ENCODE measurements around the gene TBX18. TPM values are rescaled to one million over a fixed set of nuclear protein-coding genes. Genes with fewer than 3 reads are reported as not detected.

Gene TBX18
- total RNA-seq: 1.4 TPM

GRCh38 chr6:84764332-84765049 lies at the start of gene TBX18:
TBX18 (minus strand) TSS chr6:84764598; CDS start chr6:84764181, 417 bp downstream.
- peak; percentile 83 for DNase-seq (ENCODE audit: low spot score)

- no peak for DNase-seq (ENCODE audit: low spot score)
These were observed 47.0 kb upstream of the TBX18 start for GRCh38 chr6:84811351-84811750.

- DNase-seq (ENCODE audit: low spot score): no peak
These were observed 45.1 kb upstream of the TBX18 start for GRCh38 chr6:84809455-84809854.

GRCh38 chr6:84808491-84809061 lies 44.2 kb upstream of the TBX18 start:
- DNase-seq (ENCODE audit: low spot score): no peak

GRCh38 chr6:84805145-84805544 lies 40.7 kb upstream of the TBX18 start:
- DNase-seq (ENCODE audit: low spot score): no peak

- DNase-seq (ENCODE audit: low spot score): no peak
These were observed 40.3 kb upstream of the TBX18 start for GRCh38 chr6:84804720-84805119.

GRCh38 chr6:84801250-84801649 lies 36.9 kb upstream of the TBX18 start:
- no peak for DNase-seq (ENCODE audit: low spot score)

- no peak for DNase-seq (ENCODE audit: low spot score)
These were observed 33.9 kb upstream of the TBX18 start for GRCh38 chr6:84798257-84798656.

- no peak for DNase-seq (ENCODE audit: low spot score)
These were observed 31.9 kb upstream of the TBX18 start for GRCh38 chr6:84796343-84796742.

- no peak for DNase-seq (ENCODE audit: low spot score)
These were observed 27.5 kb upstream of the TBX18 start for GRCh38 chr6:84791927-84792326.

GRCh38 chr6:84791233-84791632 lies 26.8 kb upstream of the TBX18 start:
- DNase-seq (ENCODE audit: low spot score): no peak

- no peak for DNase-seq (ENCODE audit: low spot score)
These were observed 24.8 kb upstream of the TBX18 start for GRCh38 chr6:84789170-84789569.

- DNase-seq (ENCODE audit: low spot score): no peak
These were observed 24.3 kb upstream of the TBX18 start for GRCh38 chr6:84788689-84789088.

GRCh38 chr6:84785671-84786070 lies 21.3 kb upstream of the TBX18 start:
- no peak for DNase-seq (ENCODE audit: low spot score)

GRCh38 chr6:84779917-84780316 lies 15.5 kb upstream of the TBX18 start:
- no peak for DNase-seq (ENCODE audit: low spot score)

GRCh38 chr6:84779380-84779779 lies 15.0 kb upstream of the TBX18 start:
- DNase-seq (ENCODE audit: low spot score): no peak

- DNase-seq (ENCODE audit: low spot score): no peak
These were observed 13.5 kb upstream of the TBX18 start for GRCh38 chr6:84777888-84778287.

- DNase-seq (ENCODE audit: low spot score): no peak
These were observed 12.0 kb upstream of the TBX18 start for GRCh38 chr6:84776392-84776791.

- DNase-seq (ENCODE audit: low spot score): no peak
These were observed 11.4 kb upstream of the TBX18 start for GRCh38 chr6:84775751-84776150.

- DNase-seq (ENCODE audit: low spot score): no peak
These were observed 10.5 kb upstream of the TBX18 start for GRCh38 chr6:84774985-84775284.

- no peak for DNase-seq (ENCODE audit: low spot score)
These were observed 10.0 kb upstream of the TBX18 start for GRCh38 chr6:84774157-84774984.

- DNase-seq (ENCODE audit: low spot score): no peak
These were observed 9.2 kb upstream of the TBX18 start for GRCh38 chr6:84773431-84774156.

- DNase-seq (ENCODE audit: low spot score): no peak
These were observed 8.7 kb upstream of the TBX18 start for GRCh38 chr6:84773133-84773430.
